Thyroid gland (tissue), 4 donors: ENCODE measurements around the gene CAPRIN2.

ENCODE experiments used
- CTCF ChIP-seq, 6 experiments: fragments of 200-600 bp in 3 of 6; fragments of 450-650 bp in 3 of 6; sonication (generic) in 3 of 6; IDR thresholded peaks; one replicate each; pipeline ENCODE4 v1.5.1; 2016 to 2019; ENCODE audit warnings: antibody characterized with exemption in 6 of 6, mild to moderate bottlenecking in 2 of 6, inconsistent platforms in 1 of 6, moderate library complexity in 1 of 6
- POLR2A ChIP-seq, 2 donors: fragments of 450-650 bp; IDR thresholded peaks; one replicate each; pipeline ENCODE4 v1.6.1; 2017; ENCODE audit warnings: antibody characterized with exemption in 2 of 2, mild to moderate bottlenecking in 2 of 2, moderate library complexity in 1 of 2

- TF ChIP-seq CTCF (IDR thresholded peaks at IDR 0.05) (no peak), POLR2A (IDR thresholded peaks at IDR 0.05) (no peak)
These were observed 35.7 kb downstream of the CAPRIN2 start for GRCh38 chr12:30719060-30719459.
